HepG2 (cell line): Measurements from ENCODE around the gene P4HTM. TPM values are rescaled to one million over a fixed set of nuclear protein-coding genes. Genes with fewer than 3 reads are reported as not detected.

ENCODE experiments used
- ARHGAP35 ChIP-seq: sonication (generic); formaldehyde crosslinking; IDR thresholded peaks from 2 replicates; pipeline ENCODE4 v1.9.0; 2022; ENCODE audit warnings: mild to moderate bottlenecking, inconsistent platforms, moderate library complexity, missing genetic modification reagents, borderline replicate concordance
- DR1 ChIP-seq: sonication (generic); formaldehyde crosslinking; IDR thresholded peaks from 2 replicates; pipeline ENCODE4 v1.8.0; 2021; ENCODE audit warnings: mild to moderate bottlenecking, missing genetic modification reagents, inconsistent platforms
- ERF ChIP-seq: IDR thresholded peaks from 2 replicates; pipeline ENCODE4 v1.6.1; 2018; ENCODE audit warnings: missing biosample characterization, missing genetic modification reagents
- GPN1 ChIP-seq: sonication (generic); formaldehyde crosslinking; IDR thresholded peaks from 2 replicates; pipeline ENCODE4 v1.5.1; 2020; ENCODE audit warnings: missing genetic modification reagents, borderline replicate concordance
- RELA ChIP-seq: sonication (generic); formaldehyde crosslinking; IDR thresholded peaks from 2 replicates; pipeline ENCODE4 v1.4.0; 2020; ENCODE audit warnings: missing genetic modification reagents
- SMARCC2 ChIP-seq: fragments of 450-650 bp; IDR thresholded peaks from 2 replicates; pipeline ENCODE4 v1.6.1; 2017; ENCODE audit warnings: antibody characterized with exemption, mild to moderate bottlenecking
- TMF1 ChIP-seq: sonication (generic); formaldehyde crosslinking; IDR thresholded peaks from 2 replicates; pipeline ENCODE4 v1.8.1; 2022; ENCODE audit warnings: low read depth, missing genetic modification reagents
- ZFP1 ChIP-seq: IDR thresholded peaks from 2 replicates; pipeline ENCODE4 v1.6.1; 2016
- ZNF382 ChIP-seq: sonication (generic); formaldehyde crosslinking; IDR thresholded peaks from 2 replicates; pipeline ENCODE4 v1.5.0; 2020; ENCODE audit warnings: missing genetic modification reagents, mild to moderate bottlenecking, borderline replicate concordance
- ZNF530 ChIP-seq: sonication (generic); formaldehyde crosslinking; IDR thresholded peaks from 2 replicates; pipeline ENCODE4 v1.5.0; 2020; ENCODE audit warnings: low read depth, mild to moderate bottlenecking, missing genetic modification reagents
- ZNF660 ChIP-seq: sonication (generic); formaldehyde crosslinking; IDR thresholded peaks from 2 replicates; pipeline ENCODE4 v1.5.1; 2020; ENCODE audit warnings: mild to moderate bottlenecking, low read depth, missing genetic modification reagents, borderline replicate concordance
- ZSCAN29 ChIP-seq: sonication (generic); formaldehyde crosslinking; conservative IDR thresholded peaks from 2 replicates; pipeline ENCODE4 v1.4.0; 2020; ENCODE audit warnings: mild to moderate bottlenecking, missing genetic modification reagents
- polyA plus RNA-seq, 8 experiments: library from polyadenylated mRNA; depleted of rRNA in 3 of 8; stranded (reverse) in 7 of 8; unstranded in 1 of 8; fragments of >200 nt; fragmentation: Illumina TruSeq in 4 of 8; extraction: Trizol in 4 of 8; gene quantifications; 2 replicates each; pipeline versions ENCODE4 v1.2.1 to v1.2.3, GENCODE V29; 2011 to 2016; ENCODE audit warnings: low read depth in 4 of 8, missing spikeins in 1 of 8, mixed read lengths in 1 of 8; ENCODE audit not compliant: insufficient read depth in 1 of 8
- total RNA-seq, 5 experiments: library from RNA; depleted of rRNA; stranded (reverse); fragments of >200 nt; fragmentation: Illumina TruSeq; extraction: Trizol; gene quantifications; 2 replicates each; pipeline ENCODE4 v1.2.3, GENCODE V29; 2016; ENCODE audit warnings: low read depth in 1 of 5
- TF ChIP-seq, protein P1 (sequence below): sonication (generic); formaldehyde crosslinking; IDR thresholded peaks from 2 replicates; pipeline ENCODE4 v1.8.0; 2022; ENCODE audit warnings: mild to moderate bottlenecking, missing genetic modification reagents; ENCODE audit not compliant: insufficient replicate concordance
- TF ChIP-seq, protein P2 (sequence below): sonication (generic); formaldehyde crosslinking; IDR thresholded peaks from 2 replicates; pipeline ENCODE4 v1.4.0; 2020; ENCODE audit warnings: missing genetic modification reagents
- TF ChIP-seq, protein P3 (sequence below): sonication (generic); formaldehyde crosslinking; IDR thresholded peaks from 2 replicates; pipeline ENCODE4 v1.5.1; 2020; ENCODE audit warnings: missing genetic modification reagents, mild to moderate bottlenecking, borderline replicate concordance
- TF ChIP-seq, protein P4 (sequence below): IDR thresholded peaks from 2 replicates; pipeline ENCODE4 v1.6.1; 2016; ENCODE audit warnings: low read depth, control low read depth
- TF ChIP-seq, protein P5 (sequence below): IDR thresholded peaks from 2 replicates; pipeline ENCODE4 v1.6.1; 2016
- TF ChIP-seq, protein P6 (sequence below): sonication (generic); formaldehyde crosslinking; IDR thresholded peaks from 2 replicates; pipeline ENCODE4 v1.4.0; 2020; ENCODE audit warnings: mild to moderate bottlenecking, missing genetic modification reagents

Gene P4HTM
- total and polyA plus RNA-seq, 2 of the 13 experiments (the other 11 are each of a cell fraction or from before 2014, with no cell fraction given), result 0.01 TPM; not detected in 1

DNA sequence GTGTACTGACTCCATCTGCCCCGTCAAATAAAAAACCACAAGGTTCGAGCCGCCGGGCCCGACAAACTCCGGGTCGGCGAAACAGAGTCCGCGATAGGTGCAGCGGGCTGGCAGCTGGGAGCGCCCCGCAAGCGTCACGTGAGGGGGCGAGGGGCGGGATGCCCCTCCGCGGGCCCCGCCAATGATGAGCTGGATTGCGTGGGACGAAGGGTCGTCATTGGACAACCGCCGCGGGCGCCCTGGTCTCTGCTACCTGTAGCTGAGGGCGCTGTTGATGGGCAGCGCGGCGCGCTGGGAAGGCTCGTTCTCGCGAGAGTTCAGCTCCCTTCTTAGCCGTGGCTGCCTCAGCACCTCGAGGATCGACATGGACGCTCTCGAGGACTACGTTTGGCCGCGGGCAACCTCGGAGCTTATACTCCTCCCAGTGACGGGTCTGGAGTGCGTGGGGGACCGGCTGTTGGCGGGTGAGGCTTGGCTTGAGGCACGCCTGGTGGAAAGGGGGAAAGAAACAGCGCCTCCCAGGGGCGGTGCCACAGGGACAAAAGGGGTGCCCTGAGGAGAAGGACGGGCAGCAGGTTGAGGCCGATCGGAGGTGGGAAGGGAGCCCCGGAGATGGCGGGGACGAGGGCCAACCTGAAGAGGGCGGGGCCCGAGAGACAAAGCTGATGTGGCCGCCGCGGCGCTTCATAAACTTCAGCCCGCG, 17.2 kb downstream of the P4HTM start, which contains the start of gene WDR6 (continued):
- TF ChIP-seq, protein P1, sequence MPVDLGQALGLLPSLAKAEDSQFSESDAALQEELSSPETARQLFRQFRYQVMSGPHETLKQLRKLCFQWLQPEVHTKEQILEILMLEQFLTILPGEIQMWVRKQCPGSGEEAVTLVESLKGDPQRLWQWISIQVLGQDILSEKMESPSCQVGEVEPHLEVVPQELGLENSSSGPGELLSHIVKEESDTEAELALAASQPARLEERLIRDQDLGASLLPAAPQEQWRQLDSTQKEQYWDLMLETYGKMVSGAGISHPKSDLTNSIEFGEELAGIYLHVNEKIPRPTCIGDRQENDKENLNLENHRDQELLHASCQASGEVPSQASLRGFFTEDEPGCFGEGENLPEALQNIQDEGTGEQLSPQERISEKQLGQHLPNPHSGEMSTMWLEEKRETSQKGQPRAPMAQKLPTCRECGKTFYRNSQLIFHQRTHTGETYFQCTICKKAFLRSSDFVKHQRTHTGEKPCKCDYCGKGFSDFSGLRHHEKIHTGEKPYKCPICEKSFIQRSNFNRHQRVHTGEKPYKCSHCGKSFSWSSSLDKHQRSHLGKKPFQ, result peak; percentile 60
- TF ChIP-seq ARHGAP35 (CRISPR knock-in tag) (peak; percentile 92), ZSCAN29 (CRISPR knock-in tag) (no peak), ZFP1 (no peak), ERF (CRISPR knock-in tag) (peak; percentile 74; the same call in 1 of the 2 replicates), SMARCC2 (no peak), ZNF530 (CRISPR knock-in tag) (no peak), DR1 (CRISPR knock-in tag) (peak; percentile 90), RELA (CRISPR knock-in tag) (no peak), GPN1 (CRISPR knock-in tag) (peak; percentile 27; the same call in 1 of the 2 replicates), ZNF660 (CRISPR knock-in tag) (no peak), ZNF382 (CRISPR knock-in tag) (no peak), TMF1 (CRISPR knock-in tag) (peak; percentile 62; the same call in 1 of the 2 replicates)
- TF ChIP-seq, protein P2, sequence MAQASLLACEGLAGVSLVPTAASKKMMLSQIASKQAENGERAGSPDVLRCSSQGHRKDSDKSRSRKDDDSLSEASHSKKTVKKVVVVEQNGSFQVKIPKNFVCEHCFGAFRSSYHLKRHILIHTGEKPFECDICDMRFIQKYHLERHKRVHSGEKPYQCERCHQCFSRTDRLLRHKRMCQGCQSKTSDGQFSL (CRISPR knock-in tag), result no peak; the same call in 1 of the 2 replicates
- TF ChIP-seq, protein P3, sequence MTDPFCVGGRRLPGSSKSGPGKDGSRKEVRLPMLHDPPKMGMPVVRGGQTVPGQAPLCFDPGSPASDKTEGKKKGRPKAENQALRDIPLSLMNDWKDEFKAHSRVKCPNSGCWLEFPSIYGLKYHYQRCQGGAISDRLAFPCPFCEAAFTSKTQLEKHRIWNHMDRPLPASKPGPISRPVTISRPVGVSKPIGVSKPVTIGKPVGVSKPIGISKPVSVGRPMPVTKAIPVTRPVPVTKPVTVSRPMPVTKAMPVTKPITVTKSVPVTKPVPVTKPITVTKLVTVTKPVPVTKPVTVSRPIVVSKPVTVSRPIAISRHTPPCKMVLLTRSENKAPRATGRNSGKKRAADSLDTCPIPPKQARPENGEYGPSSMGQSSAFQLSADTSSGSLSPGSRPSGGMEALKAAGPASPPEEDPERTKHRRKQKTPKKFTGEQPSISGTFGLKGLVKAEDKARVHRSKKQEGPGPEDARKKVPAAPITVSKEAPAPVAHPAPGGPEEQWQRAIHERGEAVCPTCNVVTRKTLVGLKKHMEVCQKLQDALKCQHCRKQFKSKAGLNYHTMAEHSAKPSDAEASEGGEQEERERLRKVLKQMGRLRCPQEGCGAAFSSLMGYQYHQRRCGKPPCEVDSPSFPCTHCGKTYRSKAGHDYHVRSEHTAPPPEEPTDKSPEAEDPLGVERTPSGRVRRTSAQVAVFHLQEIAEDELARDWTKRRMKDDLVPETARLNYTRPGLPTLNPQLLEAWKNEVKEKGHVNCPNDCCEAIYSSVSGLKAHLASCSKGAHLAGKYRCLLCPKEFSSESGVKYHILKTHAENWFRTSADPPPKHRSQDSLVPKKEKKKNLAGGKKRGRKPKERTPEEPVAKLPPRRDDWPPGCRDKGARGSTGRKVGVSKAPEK, result peak; percentile 62; the same call in 1 of the 2 replicates
- TF ChIP-seq, protein P4, sequence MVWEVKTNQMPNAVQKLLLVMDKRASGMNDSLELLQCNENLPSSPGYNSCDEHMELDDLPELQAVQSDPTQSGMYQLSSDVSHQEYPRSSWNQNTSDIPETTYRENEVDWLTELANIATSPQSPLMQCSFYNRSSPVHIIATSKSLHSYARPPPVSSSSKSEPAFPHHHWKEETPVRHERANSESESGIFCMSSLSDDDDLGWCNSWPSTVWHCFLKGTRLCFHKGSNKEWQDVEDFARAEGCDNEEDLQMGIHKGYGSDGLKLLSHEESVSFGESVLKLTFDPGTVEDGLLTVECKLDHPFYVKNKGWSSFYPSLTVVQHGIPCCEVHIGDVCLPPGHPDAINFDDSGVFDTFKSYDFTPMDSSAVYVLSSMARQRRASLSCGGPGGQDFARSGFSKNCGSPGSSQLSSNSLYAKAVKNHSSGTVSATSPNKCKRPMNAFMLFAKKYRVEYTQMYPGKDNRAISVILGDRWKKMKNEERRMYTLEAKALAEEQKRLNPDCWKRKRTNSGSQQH (CRISPR knock-in tag), result peak; percentile 20; the same call in 1 of the 2 replicates
- TF ChIP-seq, protein P5, sequence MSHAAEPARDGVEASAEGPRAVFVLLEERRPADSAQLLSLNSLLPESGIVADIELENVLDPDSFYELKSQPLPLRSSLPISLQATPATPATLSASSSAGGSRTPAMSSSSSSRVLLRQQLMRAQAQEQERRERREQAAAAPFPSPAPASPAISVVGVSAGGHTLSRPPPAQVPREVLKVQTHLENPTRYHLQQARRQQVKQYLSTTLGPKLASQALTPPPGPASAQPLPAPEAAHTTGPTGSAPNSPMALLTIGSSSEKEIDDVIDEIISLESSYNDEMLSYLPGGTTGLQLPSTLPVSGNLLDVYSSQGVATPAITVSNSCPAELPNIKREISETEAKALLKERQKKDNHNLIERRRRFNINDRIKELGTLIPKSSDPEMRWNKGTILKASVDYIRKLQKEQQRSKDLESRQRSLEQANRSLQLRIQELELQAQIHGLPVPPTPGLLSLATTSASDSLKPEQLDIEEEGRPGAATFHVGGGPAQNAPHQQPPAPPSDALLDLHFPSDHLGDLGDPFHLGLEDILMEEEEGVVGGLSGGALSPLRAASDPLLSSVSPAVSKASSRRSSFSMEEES (CRISPR knock-in tag), result peak; percentile 94
- TF ChIP-seq, protein P6, sequence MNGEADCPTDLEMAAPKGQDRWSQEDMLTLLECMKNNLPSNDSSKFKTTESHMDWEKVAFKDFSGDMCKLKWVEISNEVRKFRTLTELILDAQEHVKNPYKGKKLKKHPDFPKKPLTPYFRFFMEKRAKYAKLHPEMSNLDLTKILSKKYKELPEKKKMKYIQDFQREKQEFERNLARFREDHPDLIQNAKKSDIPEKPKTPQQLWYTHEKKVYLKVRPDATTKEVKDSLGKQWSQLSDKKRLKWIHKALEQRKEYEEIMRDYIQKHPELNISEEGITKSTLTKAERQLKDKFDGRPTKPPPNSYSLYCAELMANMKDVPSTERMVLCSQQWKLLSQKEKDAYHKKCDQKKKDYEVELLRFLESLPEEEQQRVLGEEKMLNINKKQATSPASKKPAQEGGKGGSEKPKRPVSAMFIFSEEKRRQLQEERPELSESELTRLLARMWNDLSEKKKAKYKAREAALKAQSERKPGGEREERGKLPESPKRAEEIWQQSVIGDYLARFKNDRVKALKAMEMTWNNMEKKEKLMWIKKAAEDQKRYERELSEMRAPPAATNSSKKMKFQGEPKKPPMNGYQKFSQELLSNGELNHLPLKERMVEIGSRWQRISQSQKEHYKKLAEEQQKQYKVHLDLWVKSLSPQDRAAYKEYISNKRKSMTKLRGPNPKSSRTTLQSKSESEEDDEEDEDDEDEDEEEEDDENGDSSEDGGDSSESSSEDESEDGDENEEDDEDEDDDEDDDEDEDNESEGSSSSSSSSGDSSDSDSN (CRISPR knock-in tag), result peak; percentile 44; the same call in 1 of the 2 replicates
